GM21367 (cell line): ENCODE results near the gene BEND7.
A peak's percentile ranks its signal among the peaks of the same experiment; 100 is the strongest.
"Not testable (repeated sequence)": the region's sequence is repeated elsewhere in the genome, so short reads cannot be mapped to it uniquely, and the experiment has no call there.

ENCODE experiments used
- ATAC-seq: cut with Tn5 transposase; IDR thresholded peaks from one replicate; pipeline ENCODE4 v1.9.1; 2021; ENCODE audit not compliant: unreplicated experiment

BEND7 gene

GRCh38 chr10:13528875-13529713 is at the start of gene BEND7:
Gene BEND7 (minus strand): TSS chr10:13529014. CDS start chr10:13528533, 481 bp downstream.
- no peak for ATAC-seq

DNA sequence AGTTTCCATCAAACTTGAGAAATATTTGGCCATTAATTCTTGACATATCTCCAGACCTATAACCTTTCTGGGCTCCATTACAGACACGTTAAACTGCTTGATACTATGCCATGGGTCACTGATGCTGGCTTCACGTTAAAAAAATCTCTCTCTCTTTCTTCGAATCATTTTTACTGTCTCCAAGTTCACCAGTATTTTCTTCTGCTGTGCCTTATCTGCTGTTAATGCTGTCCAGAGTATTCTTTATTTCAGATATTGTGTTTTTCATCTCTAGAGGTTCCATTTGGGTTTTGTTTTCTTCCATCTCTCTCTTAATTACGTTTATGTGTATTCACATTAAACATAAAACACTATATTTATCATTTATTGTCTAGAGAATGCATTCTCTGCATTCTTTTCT is 45.1 kb upstream of the BEND7 start:
- no peak for ATAC-seq

DNA sequence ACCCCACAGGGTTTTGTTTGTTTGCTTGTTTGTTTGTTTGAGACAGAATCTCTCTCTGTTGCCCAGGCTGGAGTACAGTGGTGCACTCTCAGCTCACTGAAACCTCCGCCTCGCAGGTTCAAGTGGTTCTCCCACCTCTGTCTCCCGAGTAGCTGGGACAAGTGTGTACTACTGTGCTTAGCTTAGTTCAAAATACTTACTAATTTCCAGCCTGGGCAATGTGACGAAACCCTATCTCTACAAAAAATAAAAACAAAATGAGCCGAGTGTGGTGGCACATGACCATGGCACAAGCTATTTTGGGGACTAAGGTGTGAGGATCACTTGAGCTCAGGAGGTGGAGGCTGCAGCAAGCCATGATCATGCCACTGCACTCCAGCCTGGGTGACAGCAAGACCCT is 42.7 kb upstream of the BEND7 start:
- ATAC-seq = no peak

- ATAC-seq = no peak
These were observed 38.2 kb upstream of the BEND7 start for GRCh38 chr10:13567030-13567429.

DNA sequence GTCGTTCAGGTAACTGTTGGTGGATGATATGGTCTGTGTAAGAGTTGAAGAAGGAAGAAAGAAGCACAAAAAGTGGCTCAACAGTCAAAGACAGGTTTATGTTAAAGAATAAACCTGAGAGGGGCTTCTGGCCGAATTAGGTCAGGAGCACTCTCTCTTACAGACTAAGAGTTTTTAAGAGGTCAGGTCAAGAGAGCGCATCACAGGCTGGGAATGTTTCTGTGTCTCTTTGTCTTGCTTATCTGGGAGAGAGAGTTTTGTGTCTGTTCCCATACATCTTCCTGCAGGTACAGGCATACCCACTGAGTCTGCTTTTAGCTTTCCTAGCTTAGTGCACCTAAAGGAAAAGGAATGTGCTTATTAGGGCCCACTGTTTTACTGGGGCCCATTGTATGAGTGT is 35.8 kb upstream of the BEND7 start:
- ATAC-seq = no peak

DNA sequence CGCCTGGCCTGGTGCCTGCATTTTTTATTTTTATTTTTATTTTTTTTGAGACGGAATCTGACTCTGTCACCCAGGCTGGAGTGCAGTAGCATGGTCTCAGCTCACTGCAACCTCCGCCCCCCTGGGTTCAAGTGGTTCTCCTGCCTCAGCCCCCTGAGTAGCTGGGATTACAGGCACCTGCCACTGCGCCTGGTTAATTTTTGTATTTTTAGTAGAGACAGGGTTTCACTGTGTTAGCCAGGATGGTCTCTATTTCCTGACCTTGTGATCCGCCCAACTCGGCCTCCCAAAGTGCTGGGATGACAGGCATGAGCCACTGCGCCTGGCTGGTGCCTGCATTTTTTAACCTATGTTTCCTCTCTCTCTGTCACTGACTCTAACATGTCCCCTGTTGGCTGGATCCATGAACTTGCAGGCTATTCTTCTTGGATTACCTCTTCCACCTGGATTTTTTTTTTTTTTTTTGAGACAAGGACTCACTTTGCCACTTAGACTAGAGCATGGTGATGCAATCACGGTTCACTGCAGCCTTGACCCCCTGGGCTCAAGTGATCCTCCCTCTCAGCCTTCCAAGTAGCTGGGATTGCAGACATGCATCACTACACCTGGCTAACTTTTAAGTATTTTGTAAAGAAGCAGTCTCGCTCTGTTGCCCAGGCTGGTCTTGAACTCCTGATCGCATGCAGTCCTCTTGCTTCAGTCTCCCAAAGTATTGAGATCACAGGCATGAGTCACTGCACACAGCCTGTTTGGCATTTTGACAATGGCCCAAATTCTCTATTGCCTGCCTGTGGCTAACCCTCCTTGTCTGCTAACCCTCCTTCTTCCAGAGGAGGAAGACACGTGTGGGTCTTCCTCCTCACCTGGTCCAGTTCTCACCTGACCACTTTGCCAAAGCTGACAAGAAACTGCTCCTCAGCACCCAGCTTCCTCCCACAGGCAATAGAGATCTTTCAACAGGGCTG is 34.9 kb upstream of the BEND7 start:
- no peak for ATAC-seq

DNA sequence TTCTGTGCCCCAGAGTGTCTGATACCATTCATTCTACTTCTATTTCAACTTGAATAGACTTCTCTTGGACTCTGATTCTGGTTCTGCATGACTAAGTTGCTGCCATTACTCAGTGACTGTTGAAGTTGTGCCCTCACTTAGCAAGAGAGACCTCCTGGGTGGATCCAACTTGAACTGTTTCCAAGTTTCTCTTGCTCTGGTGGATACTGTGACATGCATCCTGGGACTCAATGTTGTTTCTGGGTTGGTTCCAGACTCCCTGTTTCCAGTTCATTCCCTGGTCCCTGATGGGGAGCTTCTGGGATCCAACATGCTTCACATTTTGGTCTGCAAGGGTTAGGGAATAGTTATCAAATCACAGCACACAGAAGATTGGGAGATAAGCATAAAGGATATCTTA is 31.8 kb upstream of the BEND7 start:
- ATAC-seq = no peak

GRCh38 chr10:13559124-13559700 is 30.4 kb upstream of the BEND7 start:
- ATAC-seq = no peak

- ATAC-seq = no peak
These were observed 27.2 kb upstream of the BEND7 start for GRCh38 chr10:13555884-13556510.

- ATAC-seq = no peak
These were observed 22.0 kb upstream of the BEND7 start for GRCh38 chr10:13550802-13551201.

GRCh38 chr10:13542533-13542932 is 13.7 kb upstream of the BEND7 start:
- no peak for ATAC-seq

- not testable (repeated sequence) for ATAC-seq
These were observed 9.2 kb upstream of the BEND7 start for GRCh38 chr10:13537985-13538384.

GRCh38 chr10:13536674-13537366 is 8.0 kb upstream of the BEND7 start:
- peak; percentile 53 for ATAC-seq

- no peak for ATAC-seq
These were observed 6.5 kb upstream of the BEND7 start for GRCh38 chr10:13535346-13535745.

DNA sequence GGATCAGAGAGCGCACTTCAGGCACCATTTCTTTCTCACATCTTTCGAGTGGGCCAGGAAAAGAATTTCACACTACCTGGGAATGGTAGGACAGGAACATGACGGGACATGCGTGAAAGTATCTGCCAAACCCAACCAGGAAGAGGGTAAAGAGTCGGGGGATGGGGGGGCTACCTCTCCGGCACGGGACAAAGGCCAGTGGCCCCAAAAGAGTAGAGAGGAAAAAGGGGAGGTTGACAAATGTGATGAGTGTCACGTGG is 830 bp upstream of the BEND7 start:
- ATAC-seq = no peak

DNA sequence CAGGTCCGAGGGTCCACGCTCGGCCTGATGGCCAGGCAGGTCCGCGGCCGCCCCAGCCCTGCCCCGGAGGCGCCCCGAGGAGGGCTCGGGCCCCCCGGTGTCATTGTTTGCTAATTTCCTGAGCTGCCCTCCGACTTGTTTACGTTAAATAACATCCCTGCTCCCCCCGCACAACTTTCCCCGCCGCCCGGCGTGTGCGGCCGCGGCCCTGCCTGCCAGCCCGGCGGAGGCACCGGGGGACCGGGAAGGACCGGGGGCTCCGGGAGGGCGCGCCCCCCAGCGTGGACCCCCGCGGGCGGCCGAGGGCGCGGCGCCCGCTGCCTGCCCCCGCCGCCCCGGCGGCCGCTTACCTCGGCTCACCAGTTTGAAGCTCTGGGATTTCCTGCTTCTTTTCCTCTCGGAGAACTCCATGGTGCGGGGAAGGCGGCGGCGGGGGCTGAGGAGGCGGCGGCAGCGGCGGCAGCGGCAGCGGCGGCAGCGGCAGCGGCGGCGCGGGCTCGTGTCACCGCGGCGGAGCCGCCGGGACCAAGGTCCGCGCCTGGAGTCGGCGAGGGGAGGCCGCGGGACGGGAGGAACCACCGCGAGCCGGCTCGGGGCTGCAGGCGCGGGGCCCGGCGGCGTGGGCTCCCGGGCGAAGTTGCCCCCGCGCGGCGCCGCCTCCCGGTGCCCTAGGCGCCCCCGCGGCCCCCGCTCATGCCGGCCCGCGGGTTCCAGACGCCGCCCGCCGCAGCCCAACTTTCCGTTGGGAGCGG is 515 bp downstream of the BEND7 start:
- ATAC-seq = no peak

DNA sequence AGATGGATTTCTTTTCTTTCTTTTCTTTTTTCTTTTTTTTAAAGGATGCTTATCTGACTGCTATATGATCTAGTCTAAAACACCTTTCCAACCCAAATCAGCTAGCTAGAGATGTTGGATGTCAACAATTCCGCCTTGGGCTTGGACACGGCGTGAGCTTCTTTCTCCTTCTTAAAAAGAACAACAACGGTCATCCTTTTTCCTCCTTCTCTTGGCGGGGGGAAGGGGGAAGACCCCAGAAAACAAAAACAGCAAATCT is 1.0 kb downstream of the BEND7 start:
- no peak for ATAC-seq

DNA sequence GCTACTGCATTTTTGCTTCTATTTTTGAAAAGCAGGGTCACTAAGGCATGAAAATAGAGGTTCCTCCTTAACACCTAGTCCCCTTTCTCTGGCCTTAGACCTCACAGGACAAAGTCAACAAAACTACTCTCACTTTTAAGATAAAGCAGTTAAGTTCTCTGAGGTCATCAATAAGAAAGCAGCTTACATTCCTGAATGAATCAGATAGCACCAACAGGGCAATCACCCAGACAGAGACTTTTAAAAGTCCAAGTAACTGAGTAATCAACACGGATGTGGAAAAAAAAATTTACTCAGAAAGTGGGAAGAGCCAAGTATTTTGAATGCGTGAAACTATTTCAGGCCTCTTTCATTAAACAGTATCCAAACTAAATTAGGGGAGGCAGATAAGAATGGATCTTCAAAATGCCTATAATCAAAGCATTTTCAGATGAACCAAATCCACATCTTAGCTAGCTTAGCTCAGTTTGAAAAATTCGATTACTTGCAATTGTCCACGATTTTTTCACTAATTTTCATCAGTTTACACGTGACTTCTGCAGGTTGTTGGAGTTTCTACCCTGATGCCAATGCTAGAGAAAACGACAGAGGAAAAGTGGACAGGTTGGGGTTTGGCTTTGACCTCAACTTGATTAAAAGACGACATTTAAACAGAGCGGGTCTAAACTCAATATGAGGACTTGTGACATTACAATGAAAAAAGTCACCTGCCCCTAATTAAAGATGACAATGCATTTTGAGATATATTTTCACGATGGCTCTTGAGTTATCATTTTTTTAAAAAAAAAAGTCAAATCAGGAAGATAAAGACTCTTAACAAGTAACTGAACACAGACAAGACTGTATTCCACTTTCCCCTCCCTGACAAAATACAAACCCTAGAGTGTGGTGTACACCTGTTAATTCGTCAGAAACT is 1.6 kb downstream of the BEND7 start:
- ATAC-seq = no peak

GRCh38 chr10:13525663-13526062 is 3.2 kb downstream of the BEND7 start:
- no peak for ATAC-seq
